IPS-20b (cell line): ENCODE results near the gene SHISA7.

Source experiments
- H3K27ac ChIP-seq: one replicate; pipeline ENCODE4 v1.5.1; 2013; ENCODE audit warnings: low read length
- H3K27me3 ChIP-seq: 2 replicates; pipeline ENCODE4 v1.6.1; 2013; ENCODE audit warnings: mild to moderate bottlenecking, low read length, inconsistent platforms; ENCODE audit not compliant: insufficient read depth
- H3K36me3 ChIP-seq: 2 replicates; pipeline ENCODE4 v1.6.1; 2013; ENCODE audit warnings: low read depth, mild to moderate bottlenecking, inconsistent platforms, low read length, moderate library complexity; ENCODE audit not compliant: insufficient read depth
- H3K4me1 ChIP-seq: 2 replicates; pipeline ENCODE4 v1.6.1; 2013; ENCODE audit warnings: mild to moderate bottlenecking, control low read depth, inconsistent platforms, low read length, moderate library complexity; ENCODE audit not compliant: insufficient read depth
- H3K4me3 ChIP-seq: 2 replicates; pipeline ENCODE4 v1.5.1; 2013; ENCODE audit warnings: mild to moderate bottlenecking, low read length, inconsistent platforms
- H3K9ac ChIP-seq: 2 replicates; pipeline ENCODE4 v1.6.1; 2013; ENCODE audit warnings: low read depth, mild to moderate bottlenecking, inconsistent platforms, low read length, moderate library complexity
- H3K9me3 ChIP-seq: 2 replicates; pipeline ENCODE4 v1.6.1; 2013; ENCODE audit warnings: mild to moderate bottlenecking, low read depth, low read length, inconsistent platforms; ENCODE audit not compliant: insufficient read depth

Gene SHISA7

DNA sequence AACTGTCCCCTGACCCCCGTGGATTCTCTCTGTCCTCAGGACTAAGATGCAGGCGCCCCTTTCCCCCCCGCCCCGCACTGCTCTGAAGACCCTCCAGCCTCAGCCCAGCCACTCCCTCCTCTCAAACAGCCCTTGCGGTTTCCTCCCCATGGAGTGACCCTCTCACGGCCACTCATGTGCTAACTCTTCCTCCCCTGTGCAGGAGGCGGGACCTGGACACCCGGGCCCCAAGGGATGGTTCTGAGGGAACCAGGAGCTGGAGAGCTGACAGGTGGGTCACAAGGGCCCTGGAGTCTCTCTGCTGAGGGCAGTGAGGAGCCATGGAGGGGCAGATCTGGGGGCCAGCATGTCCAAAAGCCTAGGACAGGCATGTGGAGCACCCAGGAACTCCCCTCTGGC, 16.4 kb upstream of the SHISA7 start:
- H3K36me3 ChIP-seq = 0 out of 2 replicates have a peak, but pooled peaks cover 5% of the 10 kb centered on the region
- H3K4me1 ChIP-seq = peaks cover 13% of the 10 kb centered on the region; the same call in 1 of the 2 replicates
- H3K9me3 ChIP-seq = no peaks in the 10 kb centered on the region
- H3K4me3 ChIP-seq = no peak overlapping the region
- no peak overlapping the region for H3K27ac ChIP-seq
- H3K27me3 ChIP-seq = peaks cover 24% of the 10 kb centered on the region
- no peak overlapping the region for H3K9ac ChIP-seq

DNA sequence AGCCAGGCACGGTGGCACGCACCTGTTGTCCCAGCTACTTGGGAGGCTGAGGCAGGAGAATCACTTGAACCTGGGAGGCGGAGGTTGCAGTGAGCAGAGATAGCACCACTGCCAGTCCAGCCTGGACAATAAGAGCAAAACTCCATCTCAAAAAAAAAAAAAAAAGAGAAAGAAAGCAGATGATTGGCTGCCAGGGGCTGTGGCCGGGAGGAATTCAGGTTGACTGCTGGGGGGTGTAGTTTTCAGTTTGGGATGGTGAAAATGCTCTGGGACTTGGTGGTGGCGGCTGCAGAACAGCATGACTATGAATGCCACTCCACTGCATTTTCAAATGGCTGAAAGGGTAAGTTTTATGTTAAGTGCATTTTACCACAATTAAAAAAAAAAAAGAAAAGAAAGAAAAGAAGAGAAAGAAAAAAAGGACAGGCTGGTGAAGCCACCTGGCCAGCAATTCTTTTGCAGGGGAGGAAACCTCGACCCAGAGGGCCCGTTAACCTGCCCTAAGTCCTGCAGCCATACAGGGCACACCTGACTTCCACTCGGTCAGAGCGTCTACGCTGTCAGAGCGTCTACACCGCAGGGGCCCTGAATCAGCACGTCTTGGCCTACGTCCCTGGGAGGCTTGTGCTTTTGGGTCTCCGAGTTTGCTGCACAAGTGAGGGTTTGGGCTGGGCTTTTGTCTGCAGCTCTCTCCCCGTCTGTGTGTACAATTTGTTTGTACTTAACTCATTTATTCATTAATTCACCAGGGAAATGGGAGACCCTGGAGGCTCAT, 14.8 kb upstream of the SHISA7 start:
- Histone ChIP-seq H3K27ac (no peak overlapping the region), H3K9me3 (no peaks in the 10 kb centered on the region), H3K36me3 (peaks cover 9% of the 10 kb centered on the region; the same call in 1 of the 2 replicates), H3K4me3 (no peak overlapping the region), H3K9ac (no peak overlapping the region), H3K27me3 (0 out of 2 replicates have a peak, but pooled peaks cover 8% of the 10 kb centered on the region), H3K4me1 (peaks cover 8% of the 10 kb centered on the region; the same call in 1 of the 2 replicates)

DNA sequence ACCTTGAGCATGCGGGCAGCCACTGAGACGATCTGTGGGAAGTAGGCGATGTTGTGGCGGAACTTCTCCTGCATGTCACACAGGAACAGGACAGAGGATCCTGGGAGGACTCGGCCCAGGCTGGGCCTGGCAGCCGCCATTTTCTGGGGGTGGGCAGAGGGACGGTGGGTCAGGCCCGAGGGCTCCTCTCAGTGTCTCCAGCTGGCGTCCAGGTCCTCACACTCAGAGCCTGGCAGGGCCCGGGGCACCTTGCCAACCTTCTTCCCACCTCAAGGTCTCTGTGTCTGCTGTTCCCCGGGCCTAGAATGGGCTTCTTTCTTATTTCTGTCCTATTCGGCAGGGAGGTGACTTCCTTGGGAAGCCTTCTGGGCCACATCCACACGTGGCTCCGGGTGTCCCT, 13.2 kb upstream of the SHISA7 start:
- Histone ChIP-seq H3K36me3 (peaks cover 9% of the 10 kb centered on the region; the same call in 1 of the 2 replicates), H3K27ac (no peak overlapping the region), H3K27me3 (peaks cover 13% of the 10 kb centered on the region), H3K4me3 (no peak overlapping the region), H3K4me1 (peaks cover 10% of the 10 kb centered on the region; the same call in 1 of the 2 replicates), H3K9me3 (no peaks in the 10 kb centered on the region), H3K9ac (no peak overlapping the region)

DNA sequence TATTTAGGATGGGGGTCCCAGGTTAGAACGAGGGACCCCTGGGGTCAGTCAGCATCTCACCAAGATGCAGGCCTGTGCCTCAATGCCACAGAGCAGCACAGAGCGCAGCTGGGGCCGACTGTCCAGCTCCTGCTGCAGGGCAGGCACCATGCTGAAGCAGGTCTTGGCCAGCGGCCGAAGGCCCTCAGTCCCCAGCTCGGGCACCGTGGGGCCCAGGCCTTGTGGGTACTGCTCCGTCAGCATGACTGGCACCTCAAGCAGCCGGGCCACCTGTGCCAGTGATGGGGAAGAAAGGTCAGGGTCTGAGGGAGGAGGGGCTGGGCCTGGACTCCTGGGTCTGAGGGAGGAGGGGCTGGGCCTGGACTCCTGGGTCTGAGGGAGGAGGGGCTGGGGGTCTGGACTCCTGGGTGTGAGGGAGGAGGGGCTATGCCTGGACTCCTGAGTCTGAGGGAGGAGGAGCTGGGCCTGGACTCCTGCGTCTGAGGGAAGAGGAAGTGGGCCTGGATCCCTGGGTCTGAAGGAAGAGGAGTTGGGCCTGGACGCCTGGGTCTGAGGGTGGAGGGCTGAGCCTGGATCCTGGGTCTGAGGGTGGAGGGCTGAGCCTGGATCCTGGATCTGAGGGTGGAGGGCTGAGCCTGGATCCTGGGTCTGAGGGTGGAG, 12.6 kb upstream of the SHISA7 start:
- peaks cover 10% of the 10 kb centered on the region; the same call in 1 of the 2 replicates for H3K4me1 ChIP-seq

DNA sequence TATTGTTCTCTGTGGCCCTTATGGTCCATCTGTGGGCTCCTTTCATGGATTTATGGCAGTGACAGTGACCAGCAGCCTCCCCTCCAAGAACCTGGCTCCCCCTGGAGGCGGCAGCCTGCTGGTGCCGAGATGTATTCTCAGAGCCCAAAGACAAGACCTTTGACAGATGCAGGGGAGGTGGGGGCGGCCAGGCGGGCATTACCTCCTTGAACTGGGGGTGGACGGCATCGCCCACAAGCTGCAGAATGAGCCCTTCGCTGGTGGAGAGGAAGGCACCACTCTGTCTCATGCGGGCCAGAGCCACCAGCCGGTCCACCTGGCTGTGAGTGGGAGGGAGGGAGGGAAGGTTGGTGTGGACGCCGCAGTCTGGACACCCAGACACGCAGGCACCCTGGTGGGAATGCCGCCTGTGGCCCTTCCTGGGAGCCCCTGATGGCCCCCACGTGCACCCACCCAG, 11.7 kb upstream of the SHISA7 start:
- no peak overlapping the region for H3K4me3 ChIP-seq
- H3K4me1 ChIP-seq = peaks cover 3% of the 10 kb centered on the region; the same call in 1 of the 2 replicates
- peaks cover 28% of the 10 kb centered on the region for H3K27me3 ChIP-seq
- no peaks in the 10 kb centered on the region for H3K9me3 ChIP-seq
- no peak overlapping the region for H3K27ac ChIP-seq
- no peak overlapping the region for H3K9ac ChIP-seq
- H3K36me3 ChIP-seq = peaks cover 9% of the 10 kb centered on the region; the same call in 1 of the 2 replicates

More for the DNA sequence above, 12.6 kb upstream of the SHISA7 start:
- Histone ChIP-seq H3K36me3 (peaks cover 9% of the 10 kb centered on the region; the same call in 1 of the 2 replicates), H3K4me3 (no peak overlapping the region), H3K27ac (no peak overlapping the region), H3K9ac (no peak overlapping the region), H3K9me3 (no peaks in the 10 kb centered on the region), H3K27me3 (peaks cover 19% of the 10 kb centered on the region)

DNA sequence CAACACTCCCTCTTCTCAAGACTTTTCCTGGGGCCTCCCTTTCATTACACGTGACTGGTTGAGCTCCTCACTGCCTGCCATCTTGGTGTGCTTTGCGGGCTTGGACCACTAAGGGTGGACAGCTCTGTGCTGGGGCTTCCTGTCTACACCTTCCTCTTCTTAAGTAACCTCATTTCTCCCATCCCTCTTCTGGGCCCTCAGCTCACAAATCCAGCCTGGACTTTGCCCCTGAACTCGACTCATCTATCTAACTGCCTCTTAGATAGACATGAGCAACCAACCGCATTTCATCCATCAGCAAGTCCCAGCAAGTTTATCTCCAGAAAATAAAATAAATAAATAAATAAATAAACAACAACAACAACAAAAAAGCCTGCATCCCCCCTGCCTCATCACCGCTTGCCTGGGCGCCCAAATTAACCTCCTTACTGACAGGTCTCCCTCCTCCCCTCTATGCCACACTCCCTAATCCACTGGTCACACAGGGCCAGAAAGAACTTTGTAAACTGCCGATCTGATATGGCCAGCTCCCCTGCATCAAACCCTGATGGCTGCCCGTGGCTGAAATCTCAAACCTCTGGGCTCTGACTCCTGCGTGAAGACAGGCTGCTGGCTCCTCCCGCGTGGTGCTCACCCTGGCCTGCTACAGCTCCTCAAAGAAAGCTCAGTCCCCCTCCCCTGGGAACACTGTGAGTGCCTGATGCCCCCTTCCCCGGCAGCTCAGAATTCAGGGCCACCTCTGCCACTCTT, 10.6 kb upstream of the SHISA7 start:
- no peak overlapping the region for H3K4me3 ChIP-seq
- H3K36me3 ChIP-seq = peaks cover 9% of the 10 kb centered on the region; the same call in 1 of the 2 replicates
- H3K9me3 ChIP-seq = no peaks in the 10 kb centered on the region
- H3K27ac ChIP-seq = no peak overlapping the region
- peaks cover 2% of the 10 kb centered on the region; the same call in 1 of the 2 replicates for H3K4me1 ChIP-seq
- H3K9ac ChIP-seq = no peak overlapping the region
- peaks cover 39% of the 10 kb centered on the region for H3K27me3 ChIP-seq

DNA sequence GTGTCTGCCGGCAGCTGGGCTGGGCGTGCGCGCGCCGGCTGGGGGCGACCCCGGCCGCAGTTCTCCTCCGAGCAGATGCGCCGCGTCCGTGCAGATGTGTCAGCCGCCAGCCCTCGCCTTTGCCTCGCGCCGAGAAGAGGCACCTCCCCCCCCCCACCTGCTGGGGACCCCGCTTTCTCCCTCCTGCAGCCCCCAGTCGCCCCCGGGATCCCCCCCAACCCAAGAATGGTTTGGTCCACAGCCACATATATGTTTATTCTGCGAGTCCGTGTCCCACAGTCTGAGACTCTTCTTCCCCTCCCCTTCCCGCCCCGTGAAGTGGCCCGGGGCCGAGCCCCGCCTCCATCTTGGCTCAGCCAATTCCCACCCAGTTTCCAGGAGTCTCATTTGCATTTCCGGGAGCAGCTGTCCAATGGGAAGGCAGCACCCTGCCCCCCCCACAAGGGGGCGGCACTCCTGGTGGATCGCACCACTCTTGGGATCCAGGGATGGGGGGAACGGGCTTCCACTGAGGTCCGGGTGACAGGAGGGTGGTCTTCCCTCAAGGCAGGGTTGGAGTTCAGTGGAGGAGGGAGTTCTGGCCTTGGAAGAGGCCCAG, 9.7 kb upstream of the SHISA7 start:
- Histone ChIP-seq H3K36me3 (peaks cover 9% of the 10 kb centered on the region; the same call in 1 of the 2 replicates), H3K9me3 (no peaks in the 10 kb centered on the region), H3K4me1 (peaks cover 2% of the 10 kb centered on the region; the same call in 1 of the 2 replicates), H3K27ac (no peak overlapping the region), H3K27me3 (peaks cover 48% of the 10 kb centered on the region), H3K4me3 (peak overlapping the region; percentile 52; the same call in 1 of the 2 replicates), H3K9ac (no peak overlapping the region)

DNA sequence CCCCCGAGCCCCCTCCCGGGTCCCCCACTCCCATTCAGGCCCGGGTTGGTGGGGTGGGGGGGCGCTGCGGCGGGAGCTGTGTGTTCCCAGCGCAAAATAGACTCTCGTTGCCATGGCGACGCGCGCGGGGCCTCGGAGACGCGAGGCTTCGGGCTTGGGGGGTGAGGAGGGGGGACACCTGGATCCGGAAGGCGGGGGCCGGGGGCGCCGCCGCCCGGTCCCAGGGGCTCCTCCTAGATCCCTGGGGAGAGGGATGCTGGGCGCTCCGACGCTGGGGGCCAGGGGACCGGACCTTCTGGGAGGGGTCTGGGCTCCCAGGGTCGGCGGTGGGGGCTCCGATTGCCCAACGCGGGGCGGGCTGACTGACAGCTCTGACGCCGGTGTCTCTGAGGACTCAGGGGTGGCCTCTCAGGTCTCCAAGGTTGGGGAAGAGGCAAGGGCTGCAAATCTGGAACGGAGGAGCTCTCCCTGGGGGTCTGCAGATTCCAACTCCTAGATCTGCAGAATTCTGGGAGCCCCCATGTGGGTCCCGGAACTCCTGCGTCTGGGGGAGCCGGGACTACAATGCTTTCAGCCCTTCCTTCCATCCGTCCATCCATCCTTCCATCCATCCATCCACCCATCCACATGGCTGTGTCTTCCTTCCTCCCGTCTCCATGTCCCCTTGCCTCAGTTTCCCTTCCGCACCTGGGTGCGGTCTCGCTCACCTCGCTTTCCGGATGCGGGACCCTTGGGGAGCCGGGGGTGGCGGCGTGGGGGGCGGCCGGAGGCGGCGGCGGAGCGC, 9.1 kb upstream of the SHISA7 start:
- Histone ChIP-seq H3K36me3 (peaks cover 9% of the 10 kb centered on the region; the same call in 1 of the 2 replicates), H3K27me3 (peaks cover 55% of the 10 kb centered on the region), H3K27ac (no peak overlapping the region), H3K4me3 (peak overlapping the region; percentile 60), H3K9ac (no peak overlapping the region), H3K4me1 (peaks cover 2% of the 10 kb centered on the region; the same call in 1 of the 2 replicates), H3K9me3 (no peaks in the 10 kb centered on the region)

DNA sequence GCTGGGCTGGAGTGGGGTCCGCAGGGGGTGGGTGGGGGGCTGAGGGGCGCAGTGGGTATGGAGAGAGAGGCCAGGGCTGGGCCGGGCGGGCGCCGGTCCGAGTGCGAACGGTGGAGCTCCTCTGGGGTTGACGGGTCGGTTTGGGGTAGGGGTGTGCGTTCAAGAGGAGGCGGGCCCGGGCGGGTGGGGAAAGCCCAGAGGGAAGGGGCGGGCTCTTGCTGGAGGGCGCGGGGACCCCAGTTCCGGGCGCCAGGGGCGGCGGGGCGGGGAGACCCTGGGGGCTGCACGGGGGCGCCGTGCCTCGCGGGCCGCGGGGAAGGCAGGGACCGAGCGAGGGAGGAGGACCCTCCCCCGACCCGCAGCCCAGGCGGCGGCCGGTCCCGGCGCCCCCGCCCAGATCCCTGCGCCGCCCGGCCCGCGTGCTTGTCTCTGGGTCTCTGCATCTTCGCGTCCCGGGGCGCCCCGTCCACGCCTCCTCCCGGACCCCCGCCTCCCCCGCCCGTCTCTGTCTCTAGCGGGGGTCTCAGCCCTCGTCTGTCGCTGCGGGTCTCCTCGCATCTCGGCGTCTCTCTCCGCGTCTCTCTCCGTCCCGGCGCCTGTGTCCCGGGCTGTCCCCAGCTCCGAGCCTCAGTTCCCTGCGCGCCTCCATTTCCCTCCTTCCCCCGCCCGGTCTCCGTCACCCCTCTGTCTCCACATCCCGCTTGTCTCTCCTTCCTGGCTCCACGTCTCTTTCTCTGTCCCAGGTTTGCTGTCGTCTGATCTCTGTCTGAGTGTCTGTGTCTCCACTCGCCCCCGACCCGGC, 8.3 kb upstream of the SHISA7 start:
- peaks cover 4% of the 10 kb centered on the region; the same call in 1 of the 2 replicates for H3K36me3 ChIP-seq
- no peaks in the 10 kb centered on the region for H3K9me3 ChIP-seq
- no peak overlapping the region for H3K27ac ChIP-seq
- peak overlapping the region; percentile 60 for H3K4me3 ChIP-seq
- H3K27me3 ChIP-seq = peaks cover 62% of the 10 kb centered on the region
- peaks cover 2% of the 10 kb centered on the region; the same call in 1 of the 2 replicates for H3K4me1 ChIP-seq
- H3K9ac ChIP-seq = no peak overlapping the region

DNA sequence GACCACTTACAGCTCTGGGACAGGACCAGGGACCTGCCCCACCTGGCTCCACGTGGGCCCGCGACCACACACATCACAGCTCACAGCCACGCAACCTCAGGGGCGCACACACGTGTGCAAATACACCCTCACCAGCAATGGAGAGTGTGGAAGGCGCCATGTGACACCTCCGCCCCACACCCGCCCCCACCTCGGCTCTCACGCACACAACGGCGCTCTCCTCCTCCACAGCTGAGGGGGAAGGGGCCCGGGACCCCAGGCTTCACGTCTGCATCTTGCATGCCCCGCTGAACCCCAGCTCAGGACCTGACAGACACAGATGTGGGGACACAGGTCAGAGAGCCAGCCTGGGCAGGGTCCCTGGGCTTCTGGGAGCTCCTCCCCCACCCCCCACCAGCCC, 6.4 kb upstream of the SHISA7 start:
- H3K4me1 ChIP-seq = peaks cover 2% of the 10 kb centered on the region; the same call in 1 of the 2 replicates
- H3K4me3 ChIP-seq = no peak overlapping the region
- no peaks in the 10 kb centered on the region; the same call in 1 of the 2 replicates for H3K9me3 ChIP-seq
- H3K27me3 ChIP-seq = peaks cover 81% of the 10 kb centered on the region
- no peak overlapping the region for H3K27ac ChIP-seq
- peaks cover 4% of the 10 kb centered on the region; the same call in 1 of the 2 replicates for H3K36me3 ChIP-seq
- no peak overlapping the region for H3K9ac ChIP-seq
